ENCODE data around the gene YPEL3.
A peak's percentile ranks its signal among the peaks of the same experiment; 100 is the strongest.

Gene YPEL3

DNA sequence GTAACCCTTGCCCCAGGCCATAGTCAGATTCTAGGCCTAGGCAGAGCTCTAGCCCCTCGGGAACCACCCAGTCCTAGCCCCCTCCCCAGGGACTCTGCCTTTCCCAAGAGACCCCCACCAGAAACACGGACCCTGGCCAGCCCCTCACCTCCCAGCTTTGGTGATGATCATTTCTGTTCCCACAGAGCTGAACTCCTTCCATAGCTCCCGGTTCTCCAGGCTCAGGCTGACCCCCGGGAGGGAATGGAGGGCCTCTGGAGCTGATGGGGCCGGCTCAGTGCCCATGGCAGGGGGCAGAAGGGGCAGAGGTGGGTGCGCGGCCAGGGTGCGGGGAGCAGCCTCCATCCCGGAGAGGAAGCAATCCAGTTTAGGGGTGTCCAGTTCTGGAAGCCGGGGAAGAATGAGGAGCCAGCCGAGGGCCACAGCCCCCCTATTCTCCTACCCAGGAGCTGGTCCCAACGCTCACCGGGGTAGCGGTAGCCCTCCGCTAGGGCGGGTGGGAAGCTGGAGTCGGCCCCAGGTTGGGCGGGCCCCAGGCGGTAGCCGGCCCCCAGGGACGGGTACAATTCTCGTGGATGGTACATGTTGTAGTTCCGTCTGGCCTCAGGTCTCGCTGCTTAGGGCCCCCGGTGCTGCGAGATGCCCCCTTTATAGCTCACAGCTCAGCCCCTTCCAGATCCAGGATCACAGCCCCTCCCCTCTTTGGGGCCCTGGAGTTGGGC, 5.2 kb downstream of the YPEL3 start:
- no peak for DNase-seq (ENCODE audit: low read depth)

DNA sequence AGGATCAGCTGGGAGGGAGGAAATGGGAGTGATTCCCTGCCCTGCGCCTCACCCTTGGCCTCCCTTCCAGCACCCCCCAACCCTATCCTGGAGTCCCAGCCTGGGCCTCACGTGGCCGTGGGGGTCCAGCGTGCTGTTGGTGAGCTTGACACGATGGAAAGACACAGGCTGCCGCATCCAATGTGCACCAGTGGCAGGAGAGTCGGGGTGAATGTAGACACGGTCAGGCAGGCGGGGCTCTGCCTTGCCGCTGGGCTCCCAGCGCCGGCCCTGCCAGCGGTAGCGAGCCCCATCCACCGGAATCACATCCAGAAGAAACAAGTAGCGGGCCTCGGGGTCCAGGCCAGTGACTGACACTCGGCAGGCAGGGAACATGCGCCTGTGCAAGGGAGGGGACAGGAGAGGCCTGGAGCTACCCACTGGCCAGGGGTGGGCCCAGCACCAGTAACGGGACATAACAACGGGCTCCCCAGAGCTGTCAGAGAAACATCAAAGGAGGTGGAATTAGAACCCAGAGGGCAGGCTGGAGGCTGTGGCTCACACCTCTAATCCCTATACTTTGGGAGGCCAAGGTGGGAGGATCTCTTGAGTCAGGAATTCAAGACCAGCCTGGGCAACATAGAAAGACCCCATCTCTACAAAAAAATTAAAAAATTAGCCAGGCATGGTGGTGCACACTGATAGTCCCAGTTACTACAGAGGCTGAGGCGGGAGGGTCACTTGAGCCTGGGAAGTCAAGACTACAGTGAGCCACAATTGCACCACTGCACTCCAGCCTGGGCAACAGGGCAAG, 7.0 kb downstream of the YPEL3 start:
- DNase-seq (ENCODE audit: low read depth): no peak

DNA sequence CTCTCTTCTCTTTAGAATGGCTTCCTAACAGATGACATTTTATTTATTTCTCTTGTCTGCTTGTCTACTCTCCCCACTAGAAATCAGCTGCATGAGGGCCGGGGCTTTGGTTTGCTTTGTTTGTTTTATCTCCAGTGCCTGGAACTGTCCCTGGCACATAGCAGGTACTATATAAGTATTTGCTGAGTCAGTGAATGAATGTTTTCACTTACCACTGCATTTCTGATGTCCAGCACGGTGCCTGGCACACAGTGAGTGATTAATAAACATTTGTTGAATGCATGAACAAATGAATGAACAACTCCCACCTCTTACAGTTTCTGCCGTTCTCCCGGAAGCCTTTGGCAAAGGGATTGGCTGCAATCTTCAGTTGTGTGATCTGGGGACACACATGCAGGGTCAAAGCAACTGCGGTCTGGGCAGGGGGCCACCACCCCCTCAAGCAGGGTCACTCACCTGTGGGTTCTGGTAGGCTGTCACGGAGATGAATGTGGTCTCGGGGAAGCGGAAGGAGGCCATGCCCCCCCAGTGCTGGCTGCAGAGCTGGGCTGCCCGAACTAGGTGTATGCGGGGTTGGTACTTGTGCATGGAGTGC, 7.7 kb downstream of the YPEL3 start:
- DNase-seq (ENCODE audit: low read depth): no peak

DNA sequence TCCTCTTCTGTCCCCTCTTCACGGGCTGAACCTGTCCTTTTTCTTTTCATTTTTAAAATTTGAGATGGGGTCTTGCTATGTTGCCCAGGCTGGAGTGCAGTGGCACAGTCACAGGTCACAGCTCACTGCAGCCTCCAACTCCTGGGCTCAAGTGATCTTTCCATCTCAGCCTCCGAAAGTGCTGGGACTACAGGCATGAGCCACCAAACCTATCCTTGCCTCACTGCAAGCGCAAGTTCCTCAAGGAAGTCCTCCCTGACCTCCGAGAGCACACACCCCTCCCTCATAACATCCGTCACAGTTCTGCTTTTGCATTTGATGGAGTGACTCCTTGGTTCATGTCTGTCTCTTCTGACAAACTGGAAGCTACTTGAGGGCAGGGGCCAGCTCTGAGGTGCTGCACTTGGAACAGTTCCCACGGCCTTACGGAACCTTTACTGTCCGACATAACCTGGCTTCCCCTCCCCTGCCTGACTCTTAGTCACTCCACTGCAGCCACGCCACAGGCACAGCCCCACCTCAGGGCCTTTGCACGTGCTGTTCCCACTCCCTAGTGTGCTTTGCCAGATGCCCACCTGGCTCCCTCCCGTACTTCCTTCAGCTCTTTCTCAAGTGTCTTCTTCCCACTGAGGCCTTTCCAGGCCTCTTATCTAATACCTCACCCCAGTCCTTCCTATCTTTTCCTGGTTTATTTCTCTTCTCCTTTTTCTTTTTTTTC, 8.7 kb downstream of the YPEL3 start:
- no peak for DNase-seq (ENCODE audit: low read depth)

DNA sequence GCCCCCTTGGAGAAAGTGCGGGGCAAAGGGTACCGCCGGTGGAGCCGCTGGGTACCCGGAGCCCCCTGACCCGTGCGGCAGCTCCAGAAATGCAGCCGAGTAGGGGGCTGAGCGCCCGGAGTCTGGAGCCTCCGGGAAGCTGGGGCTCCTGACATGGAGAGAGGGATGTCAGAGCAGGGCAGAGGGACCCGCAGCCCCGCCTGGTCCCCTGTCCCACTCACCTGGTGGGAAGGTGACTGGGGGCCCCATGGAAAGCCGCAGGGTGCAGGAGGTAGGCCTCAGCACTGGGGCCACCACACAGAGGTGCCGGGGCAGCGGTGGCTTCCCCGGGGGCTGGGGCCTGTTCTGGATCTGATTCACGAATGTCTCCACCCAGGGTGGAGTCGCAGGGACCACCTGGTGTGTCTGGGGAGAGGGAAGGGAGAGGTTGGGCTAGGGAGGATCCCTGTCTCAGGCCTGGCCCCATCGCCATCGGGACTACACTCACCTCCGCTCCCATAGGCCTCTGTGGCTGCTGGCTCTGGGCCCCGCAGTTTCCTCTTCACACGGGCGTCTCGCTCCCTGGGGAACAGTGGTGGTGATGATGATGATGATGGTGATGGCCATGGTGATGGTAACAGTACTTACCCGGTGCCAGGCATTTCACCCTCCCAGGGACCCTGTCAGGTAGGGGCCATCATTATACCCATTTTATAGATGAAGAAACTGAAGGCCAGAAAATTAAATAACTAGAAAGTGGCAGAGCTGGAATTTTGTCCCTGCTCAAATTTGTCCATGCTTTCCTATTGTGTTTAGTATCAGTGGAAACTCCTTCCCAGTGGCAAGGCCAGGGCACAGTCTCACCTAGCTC, 9.5 kb downstream of the YPEL3 start:
- DNase-seq (ENCODE audit: low read depth): no peak

DNA sequence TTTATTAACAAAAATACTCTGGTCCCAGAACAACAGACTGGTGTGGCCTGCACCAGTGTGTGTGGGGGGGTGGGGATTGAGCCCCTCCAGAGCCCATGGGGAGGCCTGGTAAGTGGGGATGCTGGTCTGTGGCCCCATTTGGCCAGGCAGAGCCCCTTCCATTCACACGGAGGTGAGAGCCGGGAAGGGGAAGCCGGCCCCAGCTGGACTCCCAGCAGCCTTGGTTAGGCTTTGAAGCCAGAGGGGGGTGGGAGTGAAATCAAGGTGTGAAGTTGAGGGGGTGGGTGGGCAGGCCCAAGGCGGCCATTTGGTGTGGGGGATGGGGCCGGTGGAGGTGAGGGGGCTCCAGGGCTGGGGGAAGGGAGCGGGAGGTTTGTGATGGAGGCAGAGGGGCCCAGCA, 10.2 kb downstream of the YPEL3 start:
- DNase-seq (ENCODE audit: low read depth): no peak

DNA sequence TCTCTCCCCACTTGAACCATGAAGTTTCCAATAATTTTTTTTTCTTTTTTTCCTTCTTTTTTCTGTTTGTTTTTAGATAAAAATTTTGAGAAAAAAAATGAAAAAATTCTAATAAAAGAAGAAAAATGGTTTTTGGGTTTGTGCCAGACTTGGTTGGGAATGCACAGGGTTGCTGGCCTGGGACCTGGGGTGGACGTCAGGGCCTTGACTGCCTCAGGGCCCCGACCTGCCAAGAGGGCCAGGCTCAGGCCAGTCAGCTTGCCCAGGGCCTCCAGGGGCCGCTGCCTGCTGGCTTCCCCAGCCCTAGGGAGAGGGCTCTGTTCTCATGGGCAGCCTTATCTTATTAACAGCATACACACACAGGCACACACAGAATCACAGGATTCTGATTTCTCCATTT, 10.8 kb downstream of the YPEL3 start:
- DNase-seq (ENCODE audit: low read depth): no peak

DNA sequence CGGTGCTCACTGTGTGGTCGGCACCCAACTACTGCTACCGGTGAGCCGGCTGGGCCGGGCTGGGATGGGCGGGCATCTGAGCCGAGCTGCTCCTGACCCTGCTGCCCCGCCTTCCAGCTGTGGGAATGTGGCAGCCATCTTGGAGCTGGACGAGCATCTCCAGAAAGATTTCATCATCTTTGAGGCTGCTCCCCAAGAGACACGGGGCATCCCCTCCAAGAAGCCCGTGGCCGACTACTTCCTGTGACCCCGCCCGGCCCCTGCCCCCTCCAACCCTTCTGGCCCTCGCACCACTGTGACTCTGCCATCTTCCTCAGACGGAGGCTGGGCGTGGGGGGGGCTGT, 11.2 kb downstream of the YPEL3 start:
- no peak for DNase-seq (ENCODE audit: low read depth)

DNA sequence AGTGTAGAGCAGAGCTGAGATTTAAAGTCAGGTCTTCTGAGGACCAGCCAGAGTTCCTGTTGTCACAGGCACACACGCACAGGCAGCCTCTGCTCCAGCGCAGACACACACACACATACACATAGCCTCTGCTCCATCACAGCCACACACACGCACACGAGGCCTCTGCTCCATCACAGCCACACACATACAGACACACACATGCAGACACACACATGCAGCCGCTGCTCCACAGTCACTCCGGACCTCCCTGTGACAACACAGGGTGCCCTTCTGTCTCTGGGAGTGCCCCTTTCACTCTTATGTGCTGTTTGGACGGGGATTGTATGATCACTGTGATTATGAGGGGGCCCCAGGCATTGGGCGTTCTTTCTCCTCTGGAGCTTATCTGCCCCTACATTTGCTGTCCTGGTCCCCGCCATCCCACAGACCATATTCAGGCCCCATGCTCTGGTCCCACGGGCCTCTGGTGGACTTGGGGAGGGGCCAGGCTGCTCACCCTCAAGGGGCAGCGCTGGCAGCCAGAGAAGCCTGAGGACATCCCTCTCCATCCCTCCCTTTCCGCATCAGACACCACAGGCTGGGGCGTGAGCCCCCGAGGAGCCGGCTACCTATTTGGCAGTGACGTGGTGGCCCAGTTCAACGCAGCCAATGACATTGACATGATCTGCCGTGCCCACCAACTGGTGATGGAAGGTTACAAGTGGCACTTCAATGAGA, 11.8 kb downstream of the YPEL3 start:
- no peak for DNase-seq (ENCODE audit: low read depth)

DNA sequence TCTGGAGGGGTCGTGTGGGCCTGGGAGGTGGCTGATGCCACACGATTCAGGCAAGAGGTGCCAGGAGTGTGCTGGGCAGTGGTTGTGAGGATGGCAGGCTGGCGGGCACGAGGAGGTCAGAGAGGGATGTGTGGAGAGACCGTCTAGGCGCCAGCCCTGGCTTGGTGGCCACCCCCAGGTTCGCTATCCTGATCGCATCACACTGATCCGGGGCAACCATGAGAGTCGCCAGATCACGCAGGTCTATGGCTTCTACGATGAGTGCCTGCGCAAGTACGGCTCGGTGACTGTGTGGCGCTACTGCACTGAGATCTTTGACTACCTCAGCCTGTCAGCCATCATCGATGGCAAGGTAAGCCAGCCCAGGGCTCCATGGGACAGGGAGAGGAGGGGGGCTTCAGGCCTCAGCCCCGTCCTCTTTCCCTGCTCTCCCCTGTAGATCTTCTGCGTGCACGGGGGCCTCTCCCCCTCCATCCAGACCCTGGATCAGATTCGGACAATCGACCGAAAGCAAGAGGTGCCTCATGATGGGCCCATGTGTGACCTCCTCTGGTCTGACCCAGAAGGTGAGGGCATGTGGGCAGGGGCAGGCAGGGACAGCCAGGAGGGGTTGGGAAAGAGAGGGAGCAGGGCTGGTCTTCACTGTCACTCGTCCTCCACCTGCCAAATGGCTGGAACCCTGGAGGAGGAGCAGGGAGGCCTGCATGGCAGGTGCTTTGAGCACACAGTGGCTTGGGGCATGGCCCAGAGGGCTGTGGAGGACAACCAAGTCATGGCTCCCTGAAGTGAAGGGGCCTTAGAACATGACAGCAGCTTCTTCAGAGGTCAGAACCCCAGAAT, 12.6 kb downstream of the YPEL3 start:
- DNase-seq (ENCODE audit: low read depth): no peak

DNA sequence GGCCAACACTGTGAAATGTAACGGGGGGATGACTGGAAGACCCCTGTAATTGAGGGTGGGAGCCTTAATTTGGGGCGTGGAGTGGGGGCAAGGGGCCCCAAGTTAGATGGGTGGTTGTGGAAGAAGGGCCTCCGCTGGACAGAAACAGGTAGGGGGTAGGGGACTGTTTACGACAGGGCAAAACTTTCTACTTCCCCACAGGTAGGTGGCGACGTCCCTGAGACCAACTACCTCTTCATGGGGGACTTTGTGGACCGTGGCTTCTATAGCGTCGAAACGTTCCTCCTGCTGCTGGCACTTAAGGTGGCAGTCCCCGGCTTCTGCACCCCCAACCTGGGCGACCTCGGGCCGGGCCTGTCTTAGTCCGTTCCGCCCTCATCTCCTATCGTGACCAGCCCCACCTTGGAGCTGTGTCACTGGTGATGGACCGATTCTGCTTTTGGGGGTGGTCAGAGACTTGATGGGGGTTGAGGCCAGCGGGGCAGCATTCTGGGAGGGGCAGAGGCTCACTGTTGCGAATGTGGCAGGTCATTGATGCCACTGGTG, 13.4 kb downstream of the YPEL3 start:
- DNase-seq (ENCODE audit: low read depth): no peak

DNA sequence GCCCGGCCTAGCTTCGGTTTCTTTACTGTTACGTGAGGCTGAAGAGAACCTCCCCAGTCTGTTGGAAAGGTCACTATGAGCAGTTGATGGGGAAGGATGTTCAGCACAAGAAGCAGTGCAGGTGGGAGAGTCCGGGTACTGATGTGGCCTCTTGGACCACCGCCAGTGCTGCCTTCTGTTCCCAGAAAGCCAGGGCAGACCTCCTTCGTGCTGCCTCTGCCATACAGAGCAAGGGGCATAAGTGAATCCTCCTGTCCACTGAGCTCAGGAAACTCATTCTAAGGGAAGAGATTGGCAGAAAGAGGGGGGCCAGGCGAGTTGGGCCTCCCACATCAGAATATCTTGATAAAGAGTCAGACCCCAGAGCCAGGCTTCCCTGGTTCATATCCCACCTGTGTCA, 16.5 kb downstream of the YPEL3 start:
- no peak for DNase-seq (ENCODE audit: low read depth)

DNA sequence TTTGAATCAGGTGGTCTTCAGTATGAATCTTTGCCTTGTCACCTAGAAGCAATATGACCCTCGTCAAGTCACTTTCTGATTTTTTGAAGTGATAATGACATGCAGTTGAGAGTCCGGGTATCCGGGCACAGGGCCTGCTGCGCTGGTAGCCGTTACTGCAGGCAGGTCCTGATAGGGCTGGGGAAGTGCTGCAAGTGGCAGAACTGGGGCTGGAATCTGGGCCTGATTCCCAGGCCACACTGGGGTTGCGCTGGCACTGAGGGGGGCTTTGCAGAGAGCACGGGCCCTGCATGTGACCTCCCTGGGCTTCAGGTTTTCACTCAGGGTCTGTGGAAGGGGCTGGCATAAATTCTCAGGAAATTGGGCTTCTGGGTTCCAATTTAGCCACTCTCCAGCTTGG, 17.3 kb downstream of the YPEL3 start:
- DNase-seq (ENCODE audit: low read depth): no peak

DNA sequence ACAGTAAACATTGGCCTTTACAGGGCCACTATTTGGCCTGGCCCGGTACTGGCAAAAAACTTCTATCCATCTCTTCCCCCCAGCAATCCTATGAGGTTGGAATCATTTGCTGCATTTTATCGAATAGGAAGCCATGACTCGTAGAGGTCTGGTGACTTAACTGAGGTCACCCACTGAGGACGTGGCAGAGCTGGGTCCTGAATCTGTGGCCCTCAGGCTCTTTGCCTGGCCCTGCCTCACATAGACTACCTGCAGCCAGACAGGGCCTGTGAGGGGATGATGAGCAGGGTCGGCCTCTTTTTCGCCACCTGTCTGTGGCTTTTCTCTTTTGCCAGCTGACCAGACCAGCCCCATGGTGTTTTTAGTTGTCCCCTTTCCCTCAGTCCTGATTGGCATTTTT, 18.4 kb downstream of the YPEL3 start:
- DNase-seq (ENCODE audit: low read depth): no peak

DNA sequence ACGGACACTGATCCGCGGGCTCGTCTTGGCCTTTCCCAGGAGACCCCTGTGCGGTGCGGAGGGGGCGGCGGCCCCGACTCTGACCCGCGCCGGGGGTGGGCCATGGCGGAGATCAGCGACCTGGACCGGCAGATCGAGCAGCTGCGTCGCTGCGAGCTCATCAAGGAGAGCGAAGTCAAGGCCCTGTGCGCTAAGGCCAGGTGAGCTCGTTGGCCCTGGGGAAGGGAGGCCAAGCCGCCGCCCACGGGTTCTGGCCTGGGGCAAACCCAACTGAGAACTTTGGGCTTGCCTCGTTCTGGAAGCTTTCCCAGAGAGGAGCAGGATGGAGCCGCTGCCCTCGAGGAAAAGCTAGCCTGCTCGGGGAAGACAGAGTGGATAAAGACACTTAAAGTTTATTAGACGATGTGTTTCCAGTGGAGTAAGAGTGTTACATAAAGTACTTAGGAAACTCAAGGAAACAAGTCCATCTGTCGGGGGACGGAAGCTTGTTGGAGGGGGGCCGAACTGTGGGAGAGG, 19.7 kb downstream of the YPEL3 start:
- no peak for DNase-seq (ENCODE audit: low read depth)

DNA sequence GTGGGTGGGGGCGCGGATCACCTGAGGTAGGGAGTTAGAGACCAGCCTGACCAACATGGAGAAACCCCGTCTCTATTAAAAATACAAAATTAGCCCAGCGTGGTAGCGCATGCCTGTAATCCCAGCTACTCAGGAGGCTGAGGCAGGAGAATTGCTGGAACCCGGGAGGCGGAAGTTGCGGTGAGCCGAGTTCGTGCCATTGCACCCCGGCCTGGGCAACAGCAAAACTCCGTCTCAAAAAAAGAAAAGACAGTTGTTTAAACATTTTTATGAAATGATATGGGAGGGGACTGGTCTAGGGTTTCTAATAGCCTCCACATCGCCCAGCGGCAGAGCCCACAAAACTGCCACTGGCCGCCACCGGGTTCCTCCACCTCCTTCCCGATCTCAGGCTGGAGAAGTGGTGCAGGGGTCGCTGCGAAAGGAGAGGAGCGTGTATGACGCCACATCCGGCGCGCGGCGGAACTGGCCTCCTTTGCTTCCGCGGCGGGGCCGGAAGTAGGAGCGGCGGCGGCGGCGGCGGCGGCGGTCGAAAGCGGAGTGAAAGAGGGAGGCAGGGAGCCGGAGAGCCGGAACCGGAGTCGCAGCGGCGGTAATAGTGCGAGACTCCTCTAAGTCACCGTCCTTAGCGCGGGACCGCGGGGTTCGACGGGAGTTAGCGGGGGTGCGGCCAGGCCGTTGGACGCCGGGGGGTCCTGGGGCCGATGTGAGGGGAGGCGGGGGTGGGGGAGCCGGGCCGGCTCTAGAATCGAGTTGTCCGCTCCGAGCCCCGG, 20.3 kb downstream of the YPEL3 start, which contains the start of gene PPP4C:
Gene PPP4C, plus strand, starts transcription at position 492 of the 773 bp plus-strand sequence. CDS start 384 bp downstream, outside the sequence.
- DNase-seq (ENCODE audit: low read depth): peak; percentile 85

DNA sequence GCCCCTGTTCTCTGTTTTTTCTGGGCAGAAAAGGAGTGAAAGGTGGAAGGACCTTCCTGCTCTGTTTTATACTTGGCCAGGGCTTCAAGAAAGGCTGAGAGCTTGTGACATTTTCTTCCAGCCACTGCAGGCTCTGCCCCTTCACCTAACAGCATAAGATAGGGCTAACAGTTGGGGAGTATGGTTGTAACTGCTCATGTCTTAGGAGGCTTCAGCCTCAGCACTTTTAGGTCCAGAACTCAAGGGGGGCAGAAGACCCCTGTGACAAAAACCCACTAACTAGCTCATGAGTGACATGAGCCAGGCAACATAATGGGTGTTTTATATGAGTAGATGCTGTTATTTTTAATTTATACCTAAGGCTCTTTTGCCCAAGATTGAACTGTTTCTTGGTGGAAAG, 25.5 kb downstream of the YPEL3 start:
- DNase-seq (ENCODE audit: low read depth): no peak

DNA sequence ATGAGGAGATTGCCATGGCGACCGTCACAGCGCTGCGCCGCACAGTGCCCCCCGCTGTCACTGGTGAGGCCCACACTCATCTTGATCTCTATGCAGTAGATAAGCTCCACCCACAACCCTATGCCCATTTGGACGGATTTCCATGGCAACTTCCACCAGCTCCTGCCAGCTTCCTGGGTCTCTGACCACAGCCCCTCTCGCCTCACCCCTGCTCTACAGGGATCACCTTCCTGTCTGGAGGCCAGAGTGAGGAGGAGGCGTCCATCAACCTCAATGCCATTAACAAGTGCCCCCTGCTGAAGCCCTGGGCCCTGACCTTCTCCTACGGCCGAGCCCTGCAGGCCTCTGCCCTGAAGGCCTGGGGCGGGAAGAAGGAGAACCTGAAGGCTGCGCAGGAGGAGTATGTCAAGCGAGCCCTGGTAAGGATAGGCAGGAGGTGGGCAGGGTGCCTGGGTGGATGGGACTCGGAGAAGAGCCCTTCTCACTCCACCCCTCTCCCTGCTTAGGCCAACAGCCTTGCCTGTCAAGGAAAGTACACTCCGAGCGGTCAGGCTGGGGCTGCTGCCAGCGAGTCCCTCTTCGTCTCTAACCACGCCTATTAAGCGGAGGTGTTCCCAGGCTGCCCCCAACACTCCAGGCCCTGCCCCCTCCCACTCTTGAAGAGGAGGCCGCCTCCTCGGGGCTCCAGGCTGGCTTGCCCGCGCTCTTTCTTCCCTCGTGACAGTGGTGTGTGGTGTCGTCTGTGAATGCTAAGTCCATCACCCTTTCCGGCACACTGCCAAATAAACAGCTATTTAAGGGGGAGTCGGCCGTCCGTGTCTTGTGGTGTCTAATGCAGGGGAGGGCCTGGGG, 26.2 kb downstream of the YPEL3 start:
- no peak for DNase-seq (ENCODE audit: low read depth)

All from activated T-helper 1 cell treated with Interleukin-2 at 50 U/mL for 16 hours (primary cell).